Skeletal muscle tissue (tissue), 4 donors: Measurements from ENCODE around the gene C3orf22. TPM values are rescaled to one million over a fixed set of nuclear protein-coding genes. Genes with fewer than 3 reads are reported as not detected.
"Not testable (repeated sequence)": the region's sequence is repeated elsewhere in the genome, so short reads cannot be mapped to it uniquely, and the experiment has no call there.

Experiments used
- H3K27ac ChIP-seq: one replicate; pipeline ENCODE4 v1.7.0; 2013; ENCODE audit warnings: mild to moderate bottlenecking, low read depth, low read length, inconsistent platforms
- H3K27me3 ChIP-seq, 3 donors: one replicate each; pipeline ENCODE4 v1.7.0; 2013; ENCODE audit warnings: low read length in 3 of 3; ENCODE audit not compliant: control insufficient read depth in 3 of 3, insufficient read depth in 3 of 3
- H3K36me3 ChIP-seq, 3 donors: one replicate each; pipeline ENCODE4 v1.7.0; 2013; ENCODE audit warnings: low read length in 3 of 3; ENCODE audit not compliant: control insufficient read depth in 3 of 3, insufficient read depth in 3 of 3
- H3K4me1 ChIP-seq, 3 donors: one replicate each; pipeline ENCODE4 v1.7.0; 2013; ENCODE audit warnings: low read length in 3 of 3, mild to moderate bottlenecking in 3 of 3; ENCODE audit not compliant: control insufficient read depth in 3 of 3, insufficient read depth in 3 of 3
- H3K4me3 ChIP-seq, 3 donors: one replicate each; pipeline ENCODE4 v1.7.0; 2013; ENCODE audit warnings: low read length in 3 of 3
- H3K9ac ChIP-seq, 3 donors: one replicate each; pipeline ENCODE4 v1.7.0; 2013; ENCODE audit warnings: low read length in 3 of 3, mild to moderate bottlenecking in 3 of 3, moderate library complexity in 2 of 3, low read depth in 1 of 3
- H3K9me3 ChIP-seq, 3 donors: one replicate each; pipeline ENCODE4 v1.7.0; 2013; ENCODE audit warnings: low read length in 3 of 3; ENCODE audit not compliant: control insufficient read depth in 3 of 3
- total RNA-seq: library from RNA; depleted of rRNA; stranded (reverse); fragments of >200 nt; gene quantifications from one replicate; pipeline ENCODE4 v1.2.3, GENCODE V29; 2014
- donor health status: Osteomylitis.

The C3orf22 gene, protein sequence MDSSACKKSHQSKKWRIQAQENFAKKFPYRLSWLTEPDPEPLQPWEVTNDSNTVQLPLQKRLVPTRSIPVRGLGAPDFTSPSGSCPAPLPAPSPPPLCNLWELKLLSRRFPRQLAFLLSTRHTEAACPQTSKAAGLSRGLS
- under 0.01 TPM for total RNA-seq

DNA sequence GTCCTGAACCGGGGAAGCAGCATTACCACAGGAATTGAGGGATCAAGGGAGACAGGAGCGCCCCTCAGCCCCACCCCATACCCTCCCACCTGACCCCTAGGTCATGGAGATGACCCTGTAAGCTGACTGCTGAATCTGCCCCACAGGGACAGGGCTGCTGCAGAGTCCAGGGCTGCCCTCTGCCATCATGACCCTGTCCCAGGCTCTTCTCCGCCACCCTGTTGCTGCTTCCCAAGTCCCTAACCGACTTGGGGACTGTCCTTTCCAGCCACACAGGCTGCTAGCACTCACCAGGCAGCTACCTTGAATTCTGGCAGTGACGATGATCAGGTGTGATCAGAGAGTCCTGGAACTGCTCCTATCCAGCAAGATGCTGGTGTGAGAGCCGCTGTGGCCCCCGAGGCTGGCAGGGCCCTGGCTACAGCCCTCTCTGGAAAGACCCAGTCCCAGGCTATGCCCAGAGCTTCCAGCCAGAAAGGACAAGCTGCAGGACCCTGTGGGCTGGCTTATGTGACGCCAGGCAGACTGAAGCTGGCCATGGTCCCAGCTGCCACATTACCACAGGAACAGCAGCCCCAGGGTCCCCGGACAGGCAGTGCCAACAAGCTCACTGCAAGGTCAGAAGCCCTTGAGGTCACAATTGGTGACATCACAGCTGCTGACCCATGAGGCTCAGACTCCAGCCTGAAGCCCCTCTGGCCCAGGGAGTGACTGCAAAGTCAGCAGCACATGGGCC lies at the start of gene C3orf22:
TSS of gene C3orf22 (minus strand) at position 597 of the 736 bp plus-strand sequence. CDS start 5,542 bp downstream, outside the sequence.
- Histone ChIP-seq H3K27me3 (no peaks in the 10 kb centered on the region), H3K4me3 (no peak within 1 kb of the TSS), H3K9ac (no peak within 1 kb of the TSS), H3K36me3 (no peaks in the 10 kb centered on the region), H3K9me3 (no peaks in the 10 kb centered on the region), H3K27ac (no peak within 1 kb of the TSS), H3K4me1 (no peaks in the 10 kb centered on the region)

DNA sequence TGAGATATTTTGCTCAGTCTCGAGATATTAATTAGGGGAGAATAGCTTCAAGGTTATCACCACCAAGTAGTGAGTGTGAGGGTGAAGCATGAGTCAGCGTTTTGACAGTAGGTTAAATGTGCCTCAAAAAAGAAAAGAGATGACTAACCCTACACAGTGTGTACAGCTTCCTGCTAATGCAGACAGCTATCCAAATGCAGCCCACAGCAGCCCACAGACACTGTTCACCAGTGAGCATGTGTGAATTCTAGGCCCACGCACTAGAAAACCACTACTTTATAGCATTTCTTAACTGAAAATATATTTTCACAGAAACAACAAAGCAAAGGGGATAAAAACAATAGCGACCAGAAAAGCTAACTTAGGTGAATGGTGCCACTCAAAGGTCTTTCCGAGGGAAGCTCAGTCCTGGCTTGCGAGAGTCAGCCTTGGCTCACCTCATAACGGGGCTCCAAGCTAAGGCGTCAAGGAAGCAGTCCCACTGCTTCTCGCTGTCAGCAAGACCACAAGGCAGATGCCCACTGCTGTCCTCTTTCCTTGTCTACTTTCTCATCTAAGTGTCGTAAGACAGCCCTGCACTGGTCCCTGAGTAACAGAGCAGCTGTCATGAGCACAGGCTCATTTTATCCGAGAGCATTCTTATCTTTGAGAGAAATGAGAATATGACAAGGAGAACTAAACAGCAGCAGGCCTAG lies 48.6 kb upstream of the C3orf22 start:
- Histone ChIP-seq H3K27ac (no peak overlapping the region), H3K36me3 (peaks cover 22 to 55% (median 49%) of the 10 kb centered on the region in 3 donors), H3K4me1 (peaks cover 0 to 3% (median 0%) of the 10 kb centered on the region in 3 donors), H3K9me3 (no peaks in the 10 kb centered on the region), H3K27me3 (no peaks in the 10 kb centered on the region), H3K9ac (no peak overlapping the region), H3K4me3 (no peak overlapping the region)

DNA sequence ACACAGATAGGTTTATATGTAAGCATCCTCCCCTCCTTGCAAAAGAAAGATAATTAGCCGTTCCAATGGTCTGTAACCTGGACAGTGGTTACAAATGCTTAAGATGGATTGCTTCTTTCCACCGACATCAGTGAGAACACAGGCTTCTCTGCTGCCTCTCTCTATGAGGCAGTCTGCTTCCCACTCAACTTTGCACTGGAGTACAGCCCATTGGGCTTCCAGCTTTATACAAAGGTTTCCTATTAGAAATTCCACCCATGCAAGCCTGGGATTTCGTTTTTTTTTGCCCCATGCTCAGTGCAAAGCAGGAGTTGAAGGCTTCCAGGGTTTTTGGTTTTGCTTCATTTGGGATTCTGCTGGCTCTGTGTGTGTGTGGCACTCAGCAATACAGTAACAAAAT lies 47.3 kb upstream of the C3orf22 start:
- H3K4me3 ChIP-seq, result no peak overlapping the region
- H3K4me1 ChIP-seq, result peaks cover 0 to 3% (median 0%) of the 10 kb centered on the region in 3 donors
- H3K9me3 ChIP-seq, result no peaks in the 10 kb centered on the region
- H3K36me3 ChIP-seq, result peaks cover 22 to 48% (median 43%) of the 10 kb centered on the region in 3 donors
- no peak overlapping the region for H3K27ac ChIP-seq
- no peaks in the 10 kb centered on the region for H3K27me3 ChIP-seq
- H3K9ac ChIP-seq, result no peak overlapping the region

DNA sequence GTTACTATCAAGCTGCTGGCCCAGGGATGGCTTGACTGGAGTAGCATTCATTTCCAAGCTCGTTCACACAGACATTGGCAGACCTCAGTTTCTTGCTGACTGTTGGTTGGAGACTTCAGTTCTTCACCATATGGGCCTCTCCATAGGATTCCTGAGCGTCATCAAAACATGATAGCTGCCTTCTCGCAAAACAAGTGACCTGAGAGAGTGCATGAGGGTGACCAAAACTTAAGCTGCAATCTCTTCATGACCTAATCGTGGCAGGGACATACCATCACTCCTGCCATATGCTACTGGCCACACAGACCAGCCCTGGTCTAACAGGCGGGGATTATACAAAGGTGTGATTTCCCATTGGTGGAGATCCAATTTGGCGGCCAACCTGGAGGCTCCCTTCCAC lies 46.0 kb upstream of the C3orf22 start:
- Histone ChIP-seq H3K27me3 (no peaks in the 10 kb centered on the region), H3K36me3 (peaks cover 21 to 37% (median 31%) of the 10 kb centered on the region in 3 donors), H3K9me3 (no peaks in the 10 kb centered on the region)

DNA sequence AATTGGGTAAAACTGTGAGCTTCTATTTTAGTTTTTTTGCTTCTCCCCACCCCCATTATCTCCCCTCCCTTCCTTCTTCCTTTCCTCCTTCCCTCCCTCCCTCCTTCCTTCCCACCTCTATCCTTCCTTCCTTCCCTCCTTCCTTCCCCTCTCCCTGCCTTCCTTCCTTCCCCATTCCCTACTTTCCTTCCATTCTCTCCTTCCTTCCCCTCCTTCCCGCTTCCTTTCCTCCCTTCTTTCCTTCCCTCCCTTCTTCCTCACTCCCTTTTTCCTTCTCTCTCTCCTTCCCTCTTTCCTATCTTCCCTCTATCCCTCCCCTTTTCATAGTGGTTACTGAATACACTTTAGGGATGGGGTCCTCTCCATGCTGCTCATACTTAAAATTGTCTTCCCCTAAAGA lies 40.4 kb upstream of the C3orf22 start:
- Histone ChIP-seq H3K9me3 (no peaks in the 10 kb centered on the region), H3K4me1 (no peaks in the 10 kb centered on the region), H3K36me3 (peaks cover 0 to 5% (median 0%) of the 10 kb centered on the region in 3 donors), H3K4me3 (no peak overlapping the region), H3K27ac (no peak overlapping the region), H3K9ac (no peak overlapping the region), H3K27me3 (no peaks in the 10 kb centered on the region)

More for the DNA sequence above, 46.0 kb upstream of the C3orf22 start:
- H3K9ac ChIP-seq, result no peak overlapping the region
- no peak overlapping the region for H3K27ac ChIP-seq
- H3K4me3 ChIP-seq, result no peak overlapping the region
- peaks cover 0 to 3% (median 0%) of the 10 kb centered on the region in 3 donors for H3K4me1 ChIP-seq

DNA sequence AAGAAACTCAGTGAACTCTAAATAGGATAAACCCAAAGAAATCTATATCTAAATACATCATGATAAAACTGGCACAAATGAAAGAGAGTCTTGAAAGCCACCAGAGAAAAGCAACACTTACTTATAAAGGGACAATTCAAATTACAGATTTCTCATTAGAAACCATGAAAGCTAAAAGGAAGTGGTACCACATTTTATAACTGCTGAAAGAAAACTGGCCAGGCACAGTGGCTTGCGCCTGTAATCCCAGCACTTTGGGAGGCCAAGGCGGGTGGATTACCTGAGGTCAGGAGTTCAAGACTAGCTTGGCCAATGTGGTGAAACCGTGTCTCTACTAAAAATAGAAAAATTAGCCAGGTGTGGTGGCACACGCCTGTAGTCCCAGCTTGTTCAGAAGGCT lies 36.7 kb upstream of the C3orf22 start:
- not testable (repeated sequence) for H3K27me3 ChIP-seq, H3K9ac ChIP-seq, H3K36me3 ChIP-seq, H3K9me3 ChIP-seq, H3K4me3 ChIP-seq, H3K27ac ChIP-seq, H3K4me1 ChIP-seq

DNA sequence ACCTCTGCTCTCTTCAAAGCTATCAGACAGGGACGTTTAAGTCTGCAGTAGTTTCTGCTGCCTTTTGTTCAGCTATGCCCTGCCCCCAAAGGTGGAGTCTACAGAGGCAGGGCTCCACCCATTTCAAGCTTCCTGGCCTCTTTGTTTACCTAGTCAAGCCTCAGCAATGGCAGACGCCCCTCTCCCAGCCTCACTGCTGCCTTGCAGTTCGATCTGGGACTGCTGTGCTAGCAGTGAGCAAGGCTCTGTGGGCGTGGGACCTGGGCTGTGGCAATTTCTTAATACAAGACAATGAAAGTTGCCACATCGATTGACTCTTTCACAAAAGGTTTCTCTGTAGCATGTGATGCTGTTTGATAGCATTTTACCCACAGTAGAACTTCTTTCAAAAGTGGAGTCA lies 32.8 kb upstream of the C3orf22 start:
- H3K4me3 ChIP-seq, H3K9ac ChIP-seq, H3K9me3 ChIP-seq, H3K27ac ChIP-seq, H3K36me3 ChIP-seq, H3K27me3 ChIP-seq, H3K4me1 ChIP-seq: not testable (repeated sequence)

DNA sequence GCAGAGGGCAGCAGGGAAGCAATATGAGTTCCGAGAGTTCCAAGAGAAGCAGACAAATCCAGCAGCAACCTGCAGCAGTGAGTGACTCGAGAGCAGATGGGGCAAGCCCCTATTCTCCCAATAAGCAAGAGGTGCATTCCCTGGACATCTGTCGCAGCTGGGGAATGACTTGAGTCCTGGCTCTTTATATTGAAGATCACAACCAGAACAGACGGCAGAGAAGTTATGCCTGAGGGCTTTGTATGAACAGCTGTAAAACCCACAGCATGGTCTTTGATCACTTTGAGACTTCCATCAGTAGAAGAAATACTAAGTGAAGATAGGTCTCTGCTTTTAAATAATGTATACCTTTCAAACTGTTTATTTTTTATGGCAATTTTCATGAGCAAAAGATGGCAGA lies 23.6 kb upstream of the C3orf22 start:
- no peak overlapping the region for H3K4me3 ChIP-seq
- H3K9ac ChIP-seq, result no peak overlapping the region
- no peaks in the 10 kb centered on the region for H3K4me1 ChIP-seq
- no peaks in the 10 kb centered on the region for H3K27me3 ChIP-seq
- no peak overlapping the region for H3K27ac ChIP-seq
- no peaks in the 10 kb centered on the region for H3K9me3 ChIP-seq
- peaks cover 0 to 2% (median 0%) of the 10 kb centered on the region in 3 donors for H3K36me3 ChIP-seq

DNA sequence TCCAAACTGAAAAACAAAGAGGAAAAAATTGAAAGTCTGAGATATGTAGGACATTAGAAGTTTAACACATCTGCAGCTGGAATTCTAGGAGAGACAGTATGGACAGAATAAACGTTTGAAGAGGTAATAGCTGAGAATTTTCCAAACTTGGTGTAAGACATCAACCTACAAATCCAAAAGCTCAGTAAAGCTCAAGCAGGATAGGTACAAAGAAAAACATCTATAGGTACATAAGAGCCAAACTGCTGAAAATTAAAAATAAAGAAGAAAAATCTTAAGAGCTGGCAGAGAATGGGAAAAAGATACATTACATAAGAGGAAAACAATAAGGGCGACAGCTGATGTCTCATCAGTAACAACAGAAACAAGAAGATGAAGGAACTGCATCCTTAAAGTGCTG lies 22.8 kb upstream of the C3orf22 start:
- no peak overlapping the region for H3K4me3 ChIP-seq
- H3K27me3 ChIP-seq, result no peaks in the 10 kb centered on the region
- H3K36me3 ChIP-seq, result peaks cover 0 to 2% (median 0%) of the 10 kb centered on the region in 3 donors
- H3K9ac ChIP-seq, result no peak overlapping the region
- H3K9me3 ChIP-seq, result no peaks in the 10 kb centered on the region
- H3K27ac ChIP-seq, result no peak overlapping the region
- no peaks in the 10 kb centered on the region for H3K4me1 ChIP-seq

DNA sequence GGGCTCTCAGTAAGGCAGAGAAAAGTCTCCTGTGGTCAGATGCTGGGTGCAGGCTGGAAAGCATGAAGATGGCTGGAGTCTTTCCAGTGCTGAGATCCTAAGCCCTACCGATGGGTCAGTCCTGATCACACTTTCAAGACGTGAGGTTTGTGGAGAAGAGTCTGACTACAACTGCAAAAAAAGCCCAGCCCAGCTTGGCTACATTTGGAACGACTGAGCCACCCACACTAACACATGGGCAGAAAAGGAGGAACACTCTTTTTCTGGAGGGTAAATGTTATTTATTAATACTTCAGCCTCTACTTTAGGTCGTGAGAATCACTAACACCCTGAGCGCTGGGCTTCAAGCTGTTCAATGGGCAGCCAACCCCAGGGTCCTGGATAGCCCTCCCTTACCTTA lies 22.0 kb upstream of the C3orf22 start:
- H3K9ac ChIP-seq, result no peak overlapping the region
- no peak overlapping the region for H3K4me3 ChIP-seq
- no peaks in the 10 kb centered on the region for H3K9me3 ChIP-seq
- no peaks in the 10 kb centered on the region for H3K27me3 ChIP-seq
- H3K36me3 ChIP-seq, result peaks cover 0 to 2% (median 0%) of the 10 kb centered on the region in 3 donors
- no peaks in the 10 kb centered on the region for H3K4me1 ChIP-seq
- no peak overlapping the region for H3K27ac ChIP-seq
